Sigmoid colon (tissue), 3 donors: ENCODE data around the gene C14orf180.

Experiments
- CTCF ChIP-seq, 4 experiments: fragments of 450-650 bp in 3 of 4; fragments of 200-600 bp in 1 of 4; IDR thresholded peaks; one replicate each; pipeline ENCODE4 v1.5.1; 2016 to 2019; ENCODE audit warnings: antibody characterized with exemption in 4 of 4, mild to moderate bottlenecking in 3 of 4, moderate library complexity in 2 of 4
- POLR2A ChIP-seq, 2 donors: fragments of 450-650 bp; IDR thresholded peaks; one replicate each; pipeline ENCODE4 v1.6.1; 2016; ENCODE audit warnings: antibody characterized with exemption in 2 of 2, mild to moderate bottlenecking in 2 of 2, moderate library complexity in 2 of 2

- TF ChIP-seq CTCF (IDR thresholded peaks at IDR 0.05): no peak
- TF ChIP-seq POLR2A (IDR thresholded peaks at IDR 0.05): no peak
These were observed 5.0 kb downstream of the C14orf180 start for GRCh38 chr14:104584557-104584956.
